ENCODE results near the gene SCN4A.
A peak's percentile ranks its signal among the peaks of the same experiment; 100 is the strongest.
"Not testable (repeated sequence)": the region's sequence is repeated elsewhere in the genome, so short reads cannot be mapped to it uniquely, and the experiment has no call there.

SCN4A gene

DNA sequence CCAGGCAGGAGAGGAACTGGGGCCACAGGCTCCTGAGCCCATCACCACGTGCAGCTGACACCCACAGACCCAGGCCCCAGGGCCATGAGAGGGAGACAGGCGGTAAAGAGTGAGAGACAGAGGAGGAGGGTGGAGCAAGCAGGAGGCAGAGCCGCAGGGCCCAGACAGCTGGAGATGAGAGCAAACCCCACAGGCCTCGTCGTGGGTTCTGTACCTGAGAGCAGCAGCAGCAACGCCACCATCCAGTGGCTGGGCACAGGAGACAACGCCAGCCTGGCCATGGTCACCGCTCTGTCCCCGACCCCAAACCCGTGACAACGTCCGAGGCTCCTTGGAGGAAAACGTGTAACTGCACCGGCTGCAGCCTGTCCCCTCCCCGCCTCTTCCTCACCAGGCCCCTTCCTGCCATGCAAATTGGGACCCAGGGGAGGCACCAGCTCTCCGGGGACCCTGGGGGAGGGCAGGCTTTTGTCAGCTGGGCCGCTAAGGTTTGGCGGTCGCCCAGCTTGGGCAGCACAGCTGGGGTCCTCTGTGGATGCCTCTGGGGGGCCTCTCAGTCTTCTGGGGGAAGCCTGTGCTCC is 40.6 kb downstream of the SCN4A start, which contains the start of gene CD79B:
Gene CD79B (minus strand): TSS at position 351 of the 581 bp plus-strand sequence. CDS start 70 bp downstream, at position 281.
- no peaks in the 10 kb centered on the region for H3K9me3 Mint-ChIP-seq
- H3K27ac Mint-ChIP-seq = peak within 1 kb of the TSS; percentile 95
- H3K4me3 Mint-ChIP-seq = peak within 1 kb of the TSS; percentile 90
- peak; percentile 70 for DNase-seq
- H3K36me3 Mint-ChIP-seq (ENCODE audit: low read depth) = peaks cover 12% of the 10 kb centered on the region
- no peaks in the 10 kb centered on the region for H3K27me3 Mint-ChIP-seq
- H3K4me1 Mint-ChIP-seq (ENCODE audit: low read depth) = peaks cover 28% of the 10 kb centered on the region

DNA sequence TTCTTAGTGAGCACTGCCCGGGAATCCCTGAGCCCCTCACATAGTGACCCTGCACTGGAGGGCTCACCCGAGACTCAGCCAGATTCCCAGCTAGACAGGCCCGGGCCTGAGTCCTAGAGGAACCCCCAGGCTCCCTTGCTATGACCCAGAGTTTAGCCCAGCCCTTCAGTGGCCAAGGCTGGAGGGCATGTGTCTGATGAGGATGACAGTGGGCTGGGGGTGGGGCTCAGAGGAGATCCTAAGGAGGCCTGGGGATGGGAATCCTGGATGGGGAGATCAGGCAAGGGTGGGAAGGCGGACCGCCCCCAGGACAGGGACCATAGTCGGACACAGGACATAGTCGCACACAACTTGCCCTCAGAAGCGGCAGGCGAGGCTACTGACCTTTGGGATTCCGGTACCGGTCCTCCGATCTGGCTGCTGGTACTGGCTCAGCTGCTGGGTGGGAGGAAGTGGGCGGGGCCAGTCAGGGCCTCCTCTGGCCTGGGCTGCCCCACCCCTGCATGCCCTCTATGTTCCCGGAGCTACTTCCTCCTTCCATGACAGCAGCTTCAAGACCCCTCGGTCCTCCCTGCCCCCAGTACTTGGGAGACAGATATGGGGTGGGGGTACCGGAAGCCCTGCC is 41.7 kb downstream of the SCN4A start:
- Mint-ChIP-seq H3K27me3 (no peaks in the 10 kb centered on the region), H3K4me3 (peak overlapping the region; percentile 90), H3K36me3 (ENCODE audit: low read depth) (peaks cover 12% of the 10 kb centered on the region), H3K4me1 (ENCODE audit: low read depth) (peaks cover 28% of the 10 kb centered on the region), H3K27ac (peak overlapping the region; percentile 95), H3K9me3 (no peaks in the 10 kb centered on the region)
- DNase-seq = peak; percentile 74

DNA sequence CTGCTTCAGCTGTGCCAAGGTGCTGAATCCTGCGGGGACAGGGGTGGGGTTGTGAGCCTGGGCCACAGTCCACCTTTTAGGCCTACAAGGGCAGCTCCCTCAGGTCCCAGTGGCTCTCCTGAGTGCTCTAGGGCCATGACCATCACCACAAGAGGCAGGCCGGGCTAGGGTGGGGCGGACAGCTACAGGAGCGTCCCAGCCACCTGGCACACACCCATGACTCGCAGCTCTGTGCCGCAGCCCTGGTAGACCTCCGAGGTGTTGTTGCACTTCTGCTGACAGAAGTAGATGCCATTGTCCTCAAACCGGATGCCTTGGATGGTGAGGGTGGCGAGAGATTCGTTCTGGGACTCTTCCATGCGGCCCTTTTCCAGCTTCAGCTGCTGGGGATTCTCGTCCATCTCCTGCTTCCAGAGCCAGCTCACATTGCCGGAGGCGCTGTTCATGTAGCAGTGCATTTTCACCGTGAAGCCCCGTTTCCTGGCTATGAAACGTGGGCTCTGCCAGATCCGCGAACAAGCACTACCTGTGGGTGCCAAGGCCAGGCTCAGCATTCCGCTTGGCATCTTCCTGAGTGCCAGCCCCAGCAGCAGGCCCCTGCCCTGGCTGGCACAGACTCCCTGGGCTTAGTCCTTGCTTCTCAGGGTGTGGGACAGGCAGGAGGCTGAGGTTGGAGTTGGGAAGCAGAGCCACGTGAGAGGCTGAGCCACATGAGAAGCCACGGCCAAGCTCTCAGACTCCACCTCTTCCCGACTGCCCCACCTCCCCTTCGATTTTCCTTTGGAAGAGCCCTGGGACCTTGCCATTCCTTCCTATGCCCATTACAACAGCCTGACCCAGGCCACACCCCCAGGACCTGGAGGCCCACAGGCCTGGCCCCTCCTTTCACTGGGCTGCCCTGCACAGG is 42.6 kb downstream of the SCN4A start:
- peak overlapping the region; percentile 33 for H3K27ac Mint-ChIP-seq
- H3K27me3 Mint-ChIP-seq = no peaks in the 10 kb centered on the region
- H3K4me3 Mint-ChIP-seq = peak overlapping the region; percentile 90

DNA sequence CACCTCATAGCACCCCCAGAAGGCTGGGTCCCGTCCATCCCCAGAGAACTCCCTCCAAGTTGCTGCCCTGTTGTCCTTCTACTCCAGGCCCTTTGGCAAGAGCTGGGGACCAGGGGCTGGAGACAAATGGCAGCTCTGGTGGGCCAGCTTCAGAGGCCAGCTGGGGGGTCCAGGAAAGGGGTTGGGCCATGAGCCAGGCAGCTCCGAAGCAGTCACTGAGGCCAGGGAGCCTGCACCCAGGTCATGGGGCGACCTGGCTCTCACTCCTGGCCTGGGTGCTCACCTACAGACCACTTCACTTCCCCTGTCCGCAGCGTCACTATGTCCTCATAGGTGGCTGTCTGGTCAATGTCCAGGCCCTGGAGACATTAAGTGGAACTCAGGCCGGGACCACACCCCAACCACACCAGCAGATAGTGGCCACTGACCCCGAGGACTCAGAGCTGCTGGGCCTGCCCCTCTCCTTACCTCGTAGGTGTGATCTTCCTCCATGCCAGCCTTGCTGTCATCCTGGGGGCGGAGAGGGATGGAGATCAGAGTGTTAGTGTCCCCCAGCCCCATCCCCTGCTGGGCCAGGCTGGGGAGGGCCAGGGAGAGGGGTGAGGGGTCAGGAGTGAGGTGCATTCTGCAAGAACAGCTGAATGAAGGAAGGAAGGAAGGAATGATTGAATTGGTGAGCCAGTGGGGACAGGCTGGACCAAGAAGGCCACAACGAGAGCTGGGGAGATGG is 43.6 kb downstream of the SCN4A start:
- DNase-seq = no peak
- Mint-ChIP-seq H3K4me3 (no peak overlapping the region), H3K9me3 (no peaks in the 10 kb centered on the region), H3K27ac (no peak overlapping the region), H3K27me3 (no peaks in the 10 kb centered on the region), H3K4me1 (ENCODE audit: low read depth) (peaks cover 28% of the 10 kb centered on the region), H3K36me3 (ENCODE audit: low read depth) (peaks cover 12% of the 10 kb centered on the region)

More for the DNA sequence above, 42.6 kb downstream of the SCN4A start:
- peaks cover 28% of the 10 kb centered on the region for H3K4me1 Mint-ChIP-seq (ENCODE audit: low read depth)
- DNase-seq = no peak
- no peaks in the 10 kb centered on the region for H3K9me3 Mint-ChIP-seq
- peaks cover 12% of the 10 kb centered on the region for H3K36me3 Mint-ChIP-seq (ENCODE audit: low read depth)

DNA sequence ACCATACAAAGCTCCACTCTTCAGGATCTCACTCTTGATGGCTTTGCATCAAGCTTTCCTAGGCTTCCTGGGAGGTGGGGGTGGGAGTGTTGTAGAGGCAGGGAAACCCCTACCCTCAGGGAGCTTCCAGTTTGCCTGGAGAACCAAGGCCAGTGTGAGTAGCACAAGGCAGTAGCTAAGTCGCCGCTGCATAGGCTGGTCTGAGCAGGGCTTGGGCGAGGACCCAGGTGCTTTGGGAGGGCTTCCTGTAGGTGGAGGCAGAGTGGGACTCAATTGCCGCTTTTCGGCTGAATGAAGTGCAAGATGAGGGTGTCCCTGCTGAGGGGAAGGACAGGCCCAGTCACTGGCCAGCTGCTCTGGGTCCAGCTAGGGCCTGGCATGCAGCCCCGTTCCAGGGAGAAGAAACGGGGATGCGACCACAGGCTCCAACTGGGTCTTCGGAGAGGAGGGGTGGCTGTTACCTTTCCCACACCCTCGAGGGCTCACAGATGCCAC is 44.5 kb downstream of the SCN4A start:
- H3K27ac Mint-ChIP-seq = no peak overlapping the region
- DNase-seq = no peak
- H3K36me3 Mint-ChIP-seq (ENCODE audit: low read depth) = peaks cover 12% of the 10 kb centered on the region
- no peaks in the 10 kb centered on the region for H3K9me3 Mint-ChIP-seq
- no peak overlapping the region for H3K4me3 Mint-ChIP-seq
- H3K4me1 Mint-ChIP-seq (ENCODE audit: low read depth) = peaks cover 27% of the 10 kb centered on the region
- H3K27me3 Mint-ChIP-seq = no peaks in the 10 kb centered on the region

DNA sequence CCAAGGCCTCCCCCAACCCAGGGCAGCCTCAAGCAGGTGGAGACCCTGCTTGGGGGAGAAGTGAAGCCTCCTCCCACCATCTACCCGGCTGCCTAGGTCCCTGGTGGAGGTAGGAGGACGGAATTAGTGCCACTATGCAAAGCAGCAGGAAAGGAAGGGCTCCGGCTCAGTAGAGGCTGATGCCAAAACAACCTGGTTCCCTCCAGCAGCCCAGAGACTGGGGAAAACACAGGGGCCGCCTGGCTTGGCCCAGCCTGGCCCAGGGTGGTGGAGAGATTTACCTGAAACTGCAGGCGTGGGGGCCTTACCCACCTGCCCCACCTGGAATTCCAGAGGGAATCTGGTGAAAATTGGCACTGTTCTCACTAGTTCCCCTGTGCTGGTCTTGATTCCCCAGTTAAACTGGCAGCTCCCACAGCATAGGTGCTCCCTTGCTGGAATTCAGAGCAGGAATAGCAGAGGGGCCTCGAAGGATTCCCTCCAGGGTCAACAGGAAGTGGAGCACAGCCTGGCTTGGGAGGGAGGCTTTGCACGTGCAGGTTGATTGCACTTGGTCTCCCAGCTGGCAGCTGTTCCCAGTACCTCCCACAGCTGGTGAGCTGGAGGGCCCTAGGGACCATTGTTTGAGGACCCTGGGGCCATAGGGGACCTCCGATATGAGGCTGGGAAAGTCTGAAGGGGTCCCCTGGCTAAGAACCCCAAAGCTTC is 45.1 kb downstream of the SCN4A start:
- H3K9me3 Mint-ChIP-seq = no peaks in the 10 kb centered on the region

DNA sequence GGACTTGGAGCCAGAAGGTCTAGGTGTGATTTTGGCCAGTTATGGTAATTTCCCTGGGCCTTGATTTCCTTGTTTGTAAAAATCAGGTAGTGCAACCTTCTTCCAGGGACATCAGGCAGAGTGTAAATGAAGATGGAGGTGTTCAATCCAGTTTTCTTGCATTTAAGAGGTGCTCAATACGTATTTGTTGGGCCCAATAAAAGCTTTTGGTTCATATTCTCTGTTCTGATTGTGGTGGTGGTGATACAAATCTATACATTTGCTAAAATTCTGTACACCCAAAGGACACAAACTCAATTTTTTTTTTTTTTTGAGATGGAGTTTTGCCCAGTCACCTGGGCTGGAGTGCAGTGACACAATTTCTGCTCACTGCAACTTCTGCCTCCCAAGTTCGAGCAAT is 46.6 kb downstream of the SCN4A start:
- Mint-ChIP-seq H3K9me3 (no peaks in the 10 kb centered on the region), H3K36me3 (ENCODE audit: low read depth) (peaks cover 10% of the 10 kb centered on the region), H3K4me1 (ENCODE audit: low read depth) (peaks cover 7% of the 10 kb centered on the region), H3K27ac (no peak overlapping the region), H3K27me3 (no peaks in the 10 kb centered on the region), H3K4me3 (no peak overlapping the region)
- no peak for DNase-seq

More for the DNA sequence above, 45.1 kb downstream of the SCN4A start:
- Mint-ChIP-seq H3K27ac (no peak overlapping the region), H3K4me3 (no peak overlapping the region), H3K27me3 (no peaks in the 10 kb centered on the region), H3K36me3 (ENCODE audit: low read depth) (peaks cover 12% of the 10 kb centered on the region), H3K4me1 (ENCODE audit: low read depth) (peaks cover 21% of the 10 kb centered on the region)
- DNase-seq = no peak

DNA sequence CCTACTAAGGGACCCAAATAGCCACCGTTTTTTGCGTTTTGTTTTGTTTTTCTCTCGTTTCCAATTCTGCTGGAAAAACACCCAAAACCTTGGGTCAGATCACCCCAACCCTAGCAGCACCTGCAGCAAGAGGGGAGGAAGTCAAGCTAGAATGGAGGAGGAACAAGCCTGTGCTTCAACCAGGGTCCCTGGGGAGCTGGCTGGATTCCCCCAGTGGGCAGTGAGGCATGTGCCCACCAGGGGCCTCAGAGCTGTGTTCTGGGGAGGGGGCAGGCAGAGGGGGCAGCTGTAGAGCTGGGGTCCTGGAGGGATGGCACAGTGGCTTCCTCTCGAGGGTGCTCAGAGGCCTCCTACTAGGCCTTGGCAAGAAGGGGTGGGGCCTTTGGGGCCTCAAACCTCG is 47.1 kb downstream of the SCN4A start:
- Mint-ChIP-seq H3K27ac (no peak overlapping the region), H3K36me3 (ENCODE audit: low read depth) (peaks cover 8% of the 10 kb centered on the region), H3K4me3 (no peak overlapping the region), H3K27me3 (no peaks in the 10 kb centered on the region), H3K9me3 (no peaks in the 10 kb centered on the region), H3K4me1 (ENCODE audit: low read depth) (peaks cover 1% of the 10 kb centered on the region)
- DNase-seq = no peak

DNA sequence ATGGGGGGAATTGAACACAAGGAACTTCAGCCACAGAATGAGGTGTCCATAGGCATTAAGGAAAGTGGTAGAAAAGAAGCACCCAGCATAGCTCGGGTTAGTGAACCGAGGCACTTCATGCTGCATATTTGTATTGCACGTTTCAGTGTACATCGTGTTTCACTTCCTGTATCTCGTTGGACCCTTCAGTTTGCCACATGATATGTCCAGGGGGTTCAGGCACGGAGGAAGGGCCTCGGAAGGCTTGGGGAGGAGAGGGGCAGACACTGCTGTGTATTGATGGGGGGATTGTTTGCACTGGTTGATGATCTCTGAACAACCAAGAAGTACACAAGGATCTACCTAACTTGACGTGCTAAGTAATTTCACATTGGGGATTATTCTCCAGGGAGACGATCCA is 50.3 kb downstream of the SCN4A start:
- H3K9me3 Mint-ChIP-seq; H3K27me3 Mint-ChIP-seq; H3K36me3 Mint-ChIP-seq (ENCODE audit: low read depth); H3K4me1 Mint-ChIP-seq (ENCODE audit: low read depth); H3K4me3 Mint-ChIP-seq; H3K27ac Mint-ChIP-seq; DNase-seq: not testable (repeated sequence)

DNA sequence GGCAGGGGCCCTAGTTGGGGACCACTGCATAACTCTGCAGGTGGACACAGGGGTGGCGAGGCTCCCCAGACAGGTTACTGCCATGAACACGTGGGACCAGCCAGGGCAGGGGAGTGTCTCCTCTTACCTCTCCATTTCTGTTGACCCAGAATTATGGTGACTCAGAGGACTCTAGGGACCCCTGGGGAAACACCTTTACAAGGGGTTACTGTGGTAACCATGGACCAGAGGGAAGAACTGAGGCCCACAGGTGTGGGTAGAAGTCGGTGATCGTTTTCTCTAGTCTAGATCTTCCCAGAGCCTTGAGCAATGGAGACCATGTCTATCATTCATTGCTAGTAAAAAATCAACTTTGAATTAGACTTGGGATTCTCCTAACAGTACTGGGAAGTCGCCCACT is 51.9 kb downstream of the SCN4A start:
- not testable (repeated sequence) for H3K4me1 Mint-ChIP-seq (ENCODE audit: low read depth); DNase-seq; H3K27ac Mint-ChIP-seq; H3K36me3 Mint-ChIP-seq (ENCODE audit: low read depth); H3K4me3 Mint-ChIP-seq; H3K27me3 Mint-ChIP-seq; H3K9me3 Mint-ChIP-seq

DNA sequence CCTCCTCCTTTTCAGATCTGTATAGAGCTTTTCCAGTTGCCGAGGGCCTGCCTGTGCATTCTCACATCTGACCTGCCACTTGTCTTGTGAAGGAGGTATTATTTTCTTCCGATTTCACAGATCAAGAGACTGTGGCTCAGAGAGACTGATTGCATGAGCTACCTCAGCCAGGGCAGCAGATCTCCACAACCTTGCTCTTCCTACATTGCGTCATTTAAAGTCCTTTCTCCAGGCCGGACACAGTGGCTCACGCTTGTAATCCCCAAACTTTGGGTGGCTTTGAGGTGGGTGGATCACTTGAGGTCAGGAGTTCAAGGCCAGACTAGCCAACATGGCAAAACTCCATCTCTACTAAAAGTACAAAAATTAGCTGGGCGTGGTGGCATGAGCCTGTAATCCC is 52.7 kb downstream of the SCN4A start:
- not testable (repeated sequence) for H3K4me3 Mint-ChIP-seq; H3K27ac Mint-ChIP-seq; H3K27me3 Mint-ChIP-seq; H3K4me1 Mint-ChIP-seq (ENCODE audit: low read depth); H3K36me3 Mint-ChIP-seq (ENCODE audit: low read depth); DNase-seq; H3K9me3 Mint-ChIP-seq

DNA sequence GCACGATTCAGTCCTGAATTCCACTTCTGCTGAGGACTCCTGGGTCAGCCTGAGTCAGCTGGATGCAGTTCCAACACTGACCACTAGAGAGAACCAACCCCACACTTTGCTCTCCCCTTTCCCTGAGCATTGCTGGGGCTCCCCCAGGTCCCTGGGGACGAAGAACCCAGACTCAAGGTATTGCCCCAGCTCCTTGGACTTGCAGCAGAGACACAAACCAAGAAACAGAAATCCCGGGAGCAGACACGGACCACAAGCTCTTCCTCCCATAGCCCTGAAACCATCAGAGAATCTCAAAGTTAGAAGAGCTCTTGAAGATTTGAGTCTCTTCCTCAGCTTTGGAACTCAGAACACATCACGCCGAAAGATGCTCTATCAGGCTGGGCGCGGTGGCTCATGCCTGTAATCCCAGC is 53.4 kb downstream of the SCN4A start:
- no peak overlapping the region for H3K27ac Mint-ChIP-seq
- DNase-seq = peak; percentile 77
- H3K4me3 Mint-ChIP-seq = no peak overlapping the region
- H3K36me3 Mint-ChIP-seq (ENCODE audit: low read depth) = no peaks in the 10 kb centered on the region
- H3K27me3 Mint-ChIP-seq = no peaks in the 10 kb centered on the region
- H3K4me1 Mint-ChIP-seq (ENCODE audit: low read depth) = peaks cover 5% of the 10 kb centered on the region
- H3K9me3 Mint-ChIP-seq = no peaks in the 10 kb centered on the region

DNA sequence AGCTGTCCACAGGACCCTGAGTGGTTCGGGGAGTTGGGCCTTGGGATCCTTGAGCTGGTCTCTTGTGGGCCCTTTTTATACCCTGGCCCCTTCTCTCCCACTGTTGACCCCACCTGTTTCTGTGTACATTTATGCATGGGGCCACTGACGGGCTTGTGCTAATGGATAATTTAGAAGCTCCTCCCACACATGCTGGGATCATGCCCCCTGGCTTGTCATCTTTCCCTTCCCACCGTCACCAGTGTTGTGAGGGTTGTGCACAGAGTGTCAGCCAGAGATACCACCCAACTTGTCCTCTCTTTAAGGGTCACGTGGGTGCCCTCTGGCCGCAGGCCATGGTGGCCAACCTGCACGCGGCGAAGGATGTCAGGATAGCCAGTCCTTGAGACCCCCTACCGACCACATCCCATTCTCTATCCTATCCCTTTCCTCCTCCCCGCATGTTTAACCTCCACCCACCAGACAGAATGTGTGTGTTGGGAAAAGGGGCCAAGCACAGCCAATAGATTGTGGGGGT is 53.9 kb downstream of the SCN4A start, which contains the start of gene GH1:
Gene GH1 (minus strand): TSS at position 51 of the 517 bp plus-strand sequence. CDS start 63 bp downstream, outside the sequence.
- not testable (repeated sequence) for H3K27me3 Mint-ChIP-seq; H3K4me3 Mint-ChIP-seq; DNase-seq; H3K9me3 Mint-ChIP-seq; H3K27ac Mint-ChIP-seq; H3K36me3 Mint-ChIP-seq (ENCODE audit: low read depth); H3K4me1 Mint-ChIP-seq (ENCODE audit: low read depth)
